GM12873 (cell line): ENCODE results near the gene SMIM43.

Experiments
- CTCF ChIP-seq: IDR thresholded peaks from 2 replicates; pipeline ENCODE4 v1.5.1; 2012; ENCODE audit warnings: low read depth, mild to moderate bottlenecking, moderate library complexity, low read length, control low read depth; ENCODE audit not compliant: insufficient read depth; ENCODE audit errors: missing control alignments

Gene SMIM43

GRCh38 chr4:121764702-121765367 lies at the start of gene SMIM43:
TSS of gene SMIM43 (minus strand) at chr4:121765164. CDS start at chr4:121765105, 59 bp downstream.
- no peak for TF ChIP-seq CTCF

DNA sequence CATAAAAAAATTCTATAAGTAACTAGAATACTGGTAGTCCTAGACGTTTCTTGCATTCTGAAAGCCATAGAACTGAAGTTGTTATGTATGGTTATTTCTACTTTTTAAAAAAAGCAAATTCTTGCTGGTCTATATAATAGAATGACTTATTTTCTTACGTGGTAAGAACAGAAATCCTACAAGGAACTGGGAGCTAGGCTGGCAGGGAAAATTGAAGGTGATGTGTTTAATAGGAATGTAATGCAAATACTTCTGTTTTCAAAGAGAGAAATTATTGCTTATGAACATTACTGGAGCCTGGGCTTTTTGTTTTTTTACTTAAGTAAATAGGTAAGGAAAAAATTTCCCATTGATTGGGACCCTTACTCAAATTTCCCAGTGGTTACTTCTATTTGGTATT lies 49.8 kb upstream of the SMIM43 start:
- TF ChIP-seq CTCF, result no peak

- TF ChIP-seq CTCF, result no peak
These were observed 46.2 kb upstream of the SMIM43 start for GRCh38 chr4:121811122-121811521.

GRCh38 chr4:121806411-121806810 lies 41.4 kb upstream of the SMIM43 start:
- TF ChIP-seq CTCF, result no peak

DNA sequence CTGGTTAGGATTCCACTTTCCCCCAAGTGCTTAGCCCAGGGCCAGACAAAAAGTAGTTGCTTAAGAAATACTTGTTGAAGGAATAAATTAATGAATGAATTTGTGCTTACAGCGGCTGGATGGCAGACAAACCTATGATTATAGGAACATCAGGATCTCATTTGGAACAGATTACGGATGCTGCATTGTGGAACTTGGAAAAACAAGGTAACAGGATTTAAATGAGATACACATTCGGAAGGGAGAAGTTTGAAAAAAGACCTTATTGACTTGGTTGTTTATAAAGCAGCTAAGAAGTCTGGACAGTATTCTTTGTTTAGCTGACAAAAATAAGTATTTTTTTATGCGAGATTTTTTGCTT lies 36.7 kb upstream of the SMIM43 start:
- TF ChIP-seq CTCF, result no peak

GRCh38 chr4:121800961-121801714 lies 36.2 kb upstream of the SMIM43 start, which contains the start of gene EXOSC9:
TSS of gene EXOSC9 (plus strand) at chr4:121801323. CDS start at chr4:121801425, 102 bp downstream.
- TF ChIP-seq CTCF, result no peak

DNA sequence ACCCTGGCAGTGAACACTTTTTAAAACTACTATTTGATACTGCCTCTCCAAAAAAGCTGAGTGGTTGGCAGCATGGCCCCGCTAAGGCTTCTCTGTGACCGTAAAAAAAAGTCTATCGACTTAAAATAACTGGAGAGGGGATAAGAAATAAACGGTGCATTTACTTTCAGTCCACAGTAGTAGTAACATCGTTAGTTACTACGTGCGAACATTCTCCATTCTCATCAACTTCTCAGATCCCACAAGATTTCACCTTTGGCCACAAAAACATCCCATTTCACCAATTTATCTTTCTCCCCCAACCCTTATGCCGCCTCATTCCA lies 35.6 kb upstream of the SMIM43 start:
- no peak for TF ChIP-seq CTCF
